GM19238 (cell line): ENCODE results near the gene ZNF346.
"Not testable (repeated sequence)": the region's sequence is repeated elsewhere in the genome, so short reads cannot be mapped to it uniquely, and the experiment has no call there.

Experiments used
- DNase-seq: peaks from one replicate; pipeline ENCODE4 v3.0.0; 2011; ENCODE audit warnings: low spot score; ENCODE audit not compliant: insufficient read length

The ZNF346 gene

DNA sequence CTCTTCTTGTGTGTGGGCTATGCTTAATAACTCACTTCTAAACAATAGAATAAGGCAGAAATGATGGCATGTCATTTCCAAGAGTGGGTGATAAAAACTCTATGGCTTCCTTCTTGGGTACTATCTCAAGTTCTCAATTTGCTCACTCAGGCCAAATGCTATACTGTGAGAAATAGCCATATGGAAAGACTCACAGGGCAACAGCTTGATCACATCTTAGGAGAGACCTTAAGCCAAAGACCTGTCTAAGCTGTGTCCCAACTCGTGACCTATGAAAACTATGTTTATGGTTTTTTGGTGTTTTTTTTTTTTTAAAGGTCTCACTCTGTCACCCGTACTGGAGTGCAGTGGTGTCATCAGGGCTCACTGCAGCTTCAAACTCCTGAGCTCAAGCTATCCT, 13.8 kb upstream of the ZNF346 start:
- no peak for DNase-seq

DNA sequence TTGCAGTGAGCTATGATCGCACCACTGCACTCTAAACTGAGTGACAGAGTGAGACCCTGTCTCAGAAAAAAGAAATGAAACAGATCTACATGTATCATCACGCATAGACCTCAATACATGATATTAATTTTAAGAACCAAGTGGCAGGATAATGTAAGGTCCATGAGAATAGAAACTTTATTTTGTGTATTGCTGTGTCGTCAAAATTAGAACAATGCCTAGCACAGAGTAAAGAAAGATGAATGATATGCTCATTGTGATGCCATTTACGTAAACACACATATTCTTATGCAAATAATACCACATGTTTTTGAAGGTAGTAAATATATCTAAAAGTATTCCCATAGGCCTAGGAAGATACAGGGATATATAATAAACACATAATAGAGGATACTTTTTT, 12.3 kb upstream of the ZNF346 start:
- no peak for DNase-seq

DNA sequence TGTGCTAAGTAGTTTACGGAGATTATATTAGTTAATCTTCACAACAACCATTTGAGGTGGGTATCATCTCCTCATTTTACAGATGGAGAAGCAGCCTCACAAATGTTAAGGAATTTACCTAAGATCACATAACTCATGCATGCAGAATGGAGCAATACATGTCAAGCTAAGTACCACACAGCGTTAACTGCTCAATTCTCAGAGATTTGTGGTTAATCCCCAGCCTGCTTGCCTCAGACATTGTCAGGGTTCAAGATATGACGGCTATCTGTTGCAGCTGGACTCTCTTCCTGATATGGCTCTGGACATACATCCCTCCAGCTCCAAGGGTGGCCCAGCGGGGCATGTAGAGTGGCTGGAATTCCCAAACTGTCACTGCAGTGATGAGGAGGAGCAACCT, 7.3 kb upstream of the ZNF346 start:
- DNase-seq: no peak

DNA sequence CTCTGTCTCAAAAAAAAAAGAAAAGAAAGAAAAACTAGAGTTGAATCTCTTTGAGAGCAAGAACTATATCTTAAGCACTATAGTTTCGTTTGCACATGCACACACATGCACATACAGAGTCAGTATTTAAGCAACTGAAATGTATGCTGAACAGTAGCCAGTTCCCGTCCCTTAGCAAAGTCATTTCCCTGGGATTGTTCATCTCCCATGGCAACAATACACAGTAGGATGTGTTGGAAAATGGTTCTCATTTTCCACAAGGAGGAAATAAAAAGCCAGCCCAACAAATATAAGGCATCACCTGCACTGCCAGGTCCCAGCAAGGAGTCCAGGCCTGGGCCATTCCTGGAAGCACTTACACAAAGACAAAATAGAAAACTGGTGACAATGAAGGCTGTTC, 4.2 kb upstream of the ZNF346 start:
- DNase-seq: no peak

DNA sequence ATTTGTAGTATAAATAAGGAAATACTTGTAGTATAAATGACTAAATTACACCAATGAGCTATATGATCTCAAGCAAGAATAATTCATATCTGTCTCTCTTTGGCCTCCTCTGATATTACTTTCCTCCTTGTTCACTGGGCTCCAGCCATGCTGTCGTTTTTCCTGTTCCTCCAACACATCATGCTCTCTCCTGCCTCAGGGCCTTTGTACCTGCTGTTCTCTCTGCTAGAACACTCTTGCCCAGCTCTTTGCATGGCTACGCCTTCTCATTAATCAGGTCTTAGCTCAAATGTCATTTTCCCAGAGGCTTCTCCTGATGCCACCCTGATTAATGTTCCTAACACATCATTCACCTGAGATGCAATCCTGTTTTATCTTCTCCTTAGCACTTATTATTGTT, 2.5 kb upstream of the ZNF346 start:
- no peak for DNase-seq

DNA sequence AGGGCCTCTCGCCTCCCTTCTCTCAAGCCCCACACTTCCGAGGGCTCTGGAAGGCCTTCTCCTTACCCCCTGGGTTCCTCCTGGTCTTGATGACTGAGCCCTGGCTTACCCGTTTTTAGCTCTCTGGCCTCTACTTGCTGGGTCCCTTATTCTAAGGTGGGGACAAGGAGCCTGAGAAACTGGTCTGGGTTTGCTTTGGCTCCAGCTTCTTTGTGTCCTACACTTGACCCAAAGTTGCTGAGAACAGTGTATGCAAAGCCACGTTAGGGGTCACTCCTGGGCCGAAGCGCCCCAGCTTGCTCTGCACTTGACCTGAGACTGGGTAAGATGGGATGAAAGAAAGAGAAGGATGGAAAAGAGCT, 788 bp downstream of the ZNF346 start:
- no peak for DNase-seq

DNA sequence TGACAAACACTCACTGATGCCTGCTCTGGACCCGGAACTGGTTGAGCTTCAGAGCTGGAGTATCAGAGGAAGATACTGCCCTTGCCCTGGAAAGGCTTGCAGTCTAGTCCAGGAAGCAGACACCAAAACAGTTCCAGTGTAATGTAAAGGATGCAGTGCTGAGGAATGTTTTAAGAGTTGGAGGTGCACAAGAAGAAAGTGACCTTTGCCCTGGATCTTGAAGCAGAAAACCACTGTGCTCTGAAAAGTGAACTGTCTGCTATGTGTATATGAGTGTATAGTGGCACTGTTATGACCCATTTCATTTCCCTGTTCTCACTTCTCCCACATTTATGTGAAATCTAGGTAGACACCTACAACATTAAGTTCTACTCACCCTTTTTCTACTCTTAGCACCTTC, 2.1 kb downstream of the ZNF346 start:
- no peak for DNase-seq

DNA sequence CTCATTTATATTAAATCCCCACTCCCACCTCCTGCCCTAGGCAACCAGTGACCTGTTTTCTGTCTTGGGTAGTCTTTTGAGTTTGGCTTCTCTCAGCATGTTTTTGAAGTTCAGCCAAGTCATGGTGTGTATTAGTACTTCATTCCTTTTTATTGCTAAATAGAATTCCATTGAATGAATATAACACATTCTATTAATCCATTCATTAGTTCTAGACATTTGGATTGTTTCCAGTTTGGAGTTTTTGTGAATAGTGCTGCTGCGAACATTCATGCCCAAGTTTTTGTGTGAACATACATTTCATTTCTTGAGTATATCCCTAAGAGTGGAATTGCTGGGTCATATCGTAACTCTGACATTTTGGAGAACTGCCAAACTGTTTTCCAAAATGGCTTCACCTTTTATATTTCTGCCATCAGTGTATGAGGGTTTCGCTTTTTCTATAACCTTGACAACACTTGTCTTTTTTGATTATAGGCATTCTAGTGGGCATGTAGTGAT, 2.7 kb downstream of the ZNF346 start:
- DNase-seq: no peak

DNA sequence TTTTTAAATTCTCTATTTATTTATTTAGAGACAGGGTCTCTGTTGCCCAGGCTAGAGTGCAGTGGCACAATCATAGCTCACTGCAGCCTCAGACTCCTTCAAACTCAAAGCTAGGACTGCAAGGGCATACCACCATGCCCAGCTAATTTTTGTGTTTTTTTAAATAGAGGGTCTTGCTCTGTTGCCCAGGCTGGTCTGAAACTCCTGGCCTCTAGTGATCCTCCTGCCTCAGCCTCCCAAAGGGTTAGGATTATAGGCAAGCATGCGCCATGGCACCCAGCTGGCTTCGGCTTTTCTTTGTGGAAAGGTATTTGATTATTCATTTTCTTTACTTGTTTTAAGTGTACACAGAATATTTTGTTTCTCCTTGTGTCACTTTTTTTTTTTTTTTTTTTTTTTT, 5.2 kb downstream of the ZNF346 start:
- no peak for DNase-seq

DNA sequence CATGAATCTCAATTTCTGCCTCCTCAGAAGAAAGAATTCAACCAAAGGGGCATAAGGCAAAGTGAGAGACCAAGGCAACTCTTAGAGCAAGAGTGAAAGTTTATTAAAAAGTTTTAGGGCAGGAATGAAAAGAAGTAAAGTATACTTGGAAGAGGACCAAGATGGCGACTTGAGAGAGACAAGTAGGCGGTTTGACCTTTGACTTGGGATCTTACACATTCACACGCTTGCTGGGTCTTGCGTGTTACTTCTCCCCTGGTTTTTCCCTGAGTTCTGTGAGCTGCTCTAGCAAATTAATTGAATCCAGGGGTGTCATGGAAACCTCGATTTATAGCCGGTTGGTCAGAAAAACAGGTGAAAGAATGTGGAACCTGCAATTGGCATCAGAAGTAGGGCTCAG, 7.0 kb downstream of the ZNF346 start:
- DNase-seq: no peak

DNA sequence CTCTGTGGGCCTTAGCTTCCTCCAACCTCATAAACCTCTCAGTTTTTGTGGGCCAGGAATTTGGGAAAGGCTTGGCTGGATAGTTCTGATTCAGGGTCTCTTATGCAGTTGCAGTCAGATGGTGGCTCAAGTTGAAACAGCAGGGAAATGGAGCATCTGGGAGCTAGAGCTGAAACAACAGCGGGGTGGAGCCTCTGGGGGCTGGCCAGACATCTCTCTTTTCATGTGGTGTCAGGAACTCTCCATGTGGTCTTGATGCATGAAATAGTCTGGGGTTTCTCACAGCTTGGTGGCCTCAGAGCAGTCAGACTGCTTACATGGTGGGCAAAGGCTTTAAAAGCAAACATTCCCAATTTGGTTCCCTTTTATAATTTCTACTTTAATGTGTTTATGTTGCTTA, 13.5 kb downstream of the ZNF346 start:
- no peak for DNase-seq

DNA sequence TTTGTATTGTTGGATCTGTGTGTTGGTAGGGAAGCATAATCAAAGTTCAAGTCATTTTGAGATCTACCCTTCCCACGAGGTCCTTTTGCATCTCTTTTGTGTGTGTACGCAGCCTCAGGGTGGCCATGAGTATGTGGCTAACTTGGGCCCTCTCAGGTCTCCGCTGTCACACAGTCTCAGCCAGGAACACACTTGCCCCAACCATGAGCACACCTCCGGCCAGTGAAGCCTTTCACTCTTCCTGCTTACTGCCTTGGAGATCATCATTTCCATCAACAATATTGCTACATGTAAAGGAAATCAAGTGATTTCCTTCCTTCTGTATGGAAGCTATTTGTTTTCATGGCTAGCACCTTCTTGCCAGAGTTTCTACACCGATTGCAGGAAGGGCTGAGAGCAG, 13.9 kb downstream of the ZNF346 start:
- no peak for DNase-seq

DNA sequence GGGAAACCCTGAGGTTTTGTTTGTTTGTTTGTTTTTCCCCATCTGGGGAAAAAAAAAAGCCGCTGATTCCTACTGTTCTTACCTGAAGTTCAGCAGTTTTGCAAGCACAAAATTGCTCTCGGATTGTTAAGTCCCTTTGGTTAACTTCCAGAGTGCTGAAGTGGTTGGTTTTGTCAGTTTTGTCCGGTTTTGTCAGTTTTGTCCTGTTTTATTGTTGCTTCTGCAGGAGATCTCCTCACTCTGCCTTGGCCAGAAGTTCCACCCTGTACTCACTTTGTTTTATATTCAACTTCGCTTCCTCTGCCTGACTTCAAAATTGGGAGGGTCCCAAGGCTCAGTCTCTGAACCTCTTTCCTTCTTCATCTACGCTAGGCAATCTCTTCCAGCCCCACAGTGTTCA, 14.4 kb downstream of the ZNF346 start:
- DNase-seq: no peak

DNA sequence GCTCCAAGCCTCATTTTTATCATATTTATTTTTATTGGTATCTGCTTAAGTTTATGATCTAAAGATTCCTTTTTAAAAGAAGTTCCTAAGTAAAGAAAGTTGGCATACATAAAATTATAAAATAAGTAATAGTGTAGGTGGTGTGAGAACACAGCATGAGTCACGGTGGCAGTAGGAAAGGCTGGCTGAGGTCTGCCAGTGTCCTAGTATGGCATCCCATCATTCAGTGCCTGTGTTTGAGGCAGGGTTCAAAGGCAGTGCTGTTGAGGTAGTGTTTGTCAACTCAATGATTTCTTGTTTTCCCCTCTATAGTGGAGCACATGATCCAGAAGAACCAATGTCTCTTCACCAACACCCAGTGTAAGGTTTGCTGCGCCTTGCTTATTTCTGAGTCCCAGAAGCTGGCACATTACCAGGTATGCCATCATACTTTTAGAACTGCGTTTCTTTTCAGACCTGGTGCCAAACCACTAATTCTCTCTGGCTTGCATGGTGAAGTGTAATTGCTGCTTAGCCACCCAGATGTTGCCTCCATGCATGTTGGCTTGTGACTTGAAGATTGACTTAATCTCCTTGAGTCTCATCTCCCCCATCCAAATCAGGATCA, 18.4 kb downstream of the ZNF346 start:
- DNase-seq: no peak

DNA sequence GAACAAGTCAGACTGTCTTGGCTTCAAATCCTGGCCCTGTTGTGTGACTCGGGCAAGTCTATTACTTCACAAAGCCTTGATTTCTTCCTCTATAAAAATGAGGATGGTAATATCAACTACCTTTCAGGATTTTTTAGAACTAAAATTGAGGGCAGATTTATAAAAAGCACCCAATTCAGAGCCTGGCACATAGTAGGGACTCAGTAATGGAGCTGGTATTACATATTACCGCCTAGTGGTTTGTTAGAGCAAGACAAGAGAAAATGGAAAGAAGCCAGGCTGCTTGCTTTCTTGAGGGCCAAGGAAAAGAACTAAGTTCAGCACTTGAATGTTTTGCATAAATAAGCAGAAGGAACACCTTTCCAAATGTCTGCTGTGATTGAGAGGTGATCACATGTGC, 19.4 kb downstream of the ZNF346 start:
- DNase-seq: no peak

DNA sequence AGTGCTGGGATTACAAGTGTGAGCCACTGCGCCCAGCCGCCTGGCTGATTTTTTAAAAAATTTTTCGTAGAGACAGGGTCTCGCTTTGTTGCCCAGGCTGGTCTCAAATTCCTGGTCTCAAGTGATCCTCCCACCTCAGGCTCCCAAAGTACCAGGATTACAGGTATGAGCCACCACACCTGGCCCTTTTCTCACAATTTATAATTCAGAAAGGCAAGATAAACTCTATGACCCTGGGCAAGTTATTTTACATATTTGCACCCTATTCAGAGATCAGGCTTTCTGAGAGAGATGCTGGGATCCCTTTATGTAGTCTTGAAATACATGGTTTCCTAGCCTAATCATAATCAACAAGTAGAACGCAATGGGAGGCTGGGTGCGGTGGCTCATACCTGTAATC, 20.6 kb downstream of the ZNF346 start:
- no peak for DNase-seq

DNA sequence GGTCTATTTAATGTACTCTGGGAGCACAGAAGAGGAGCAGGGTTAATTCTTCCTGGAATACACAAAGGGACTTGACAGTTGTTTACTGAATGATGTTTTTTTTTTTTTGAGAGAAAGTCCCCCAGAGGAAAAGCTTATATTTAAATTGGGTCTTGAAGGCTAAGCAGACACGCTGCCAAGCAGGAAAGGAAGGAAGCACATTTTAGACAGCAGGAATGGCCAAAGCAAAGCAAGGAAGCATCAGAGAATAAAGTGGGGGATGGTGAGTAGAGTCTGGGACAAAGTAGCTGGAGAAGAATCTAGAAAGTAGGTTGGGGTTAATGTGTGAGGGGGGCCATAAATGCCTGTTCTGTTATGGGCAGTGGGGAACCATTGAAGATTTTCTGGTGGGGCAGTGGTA, 21.5 kb downstream of the ZNF346 start:
- no peak for DNase-seq

DNA sequence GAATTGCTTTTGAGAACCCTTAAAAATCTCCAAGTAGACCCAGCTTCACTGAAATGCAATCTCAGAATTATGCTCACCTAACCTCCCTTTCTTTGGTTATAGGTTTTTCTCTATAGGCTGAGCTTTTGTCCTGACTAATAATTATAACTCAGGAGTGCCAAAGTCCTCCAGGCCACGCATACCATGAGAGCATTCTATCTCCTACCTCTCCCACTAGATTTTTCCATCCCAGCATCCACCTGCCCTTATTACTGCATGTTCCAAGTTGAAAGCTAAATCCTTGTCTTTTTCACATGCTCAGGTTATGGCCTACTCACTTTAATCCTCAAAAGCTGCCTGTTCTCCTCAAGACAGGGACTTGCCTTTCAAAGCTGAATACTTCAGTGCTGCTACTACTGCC, 22.1 kb downstream of the ZNF346 start:
- DNase-seq: no peak

DNA sequence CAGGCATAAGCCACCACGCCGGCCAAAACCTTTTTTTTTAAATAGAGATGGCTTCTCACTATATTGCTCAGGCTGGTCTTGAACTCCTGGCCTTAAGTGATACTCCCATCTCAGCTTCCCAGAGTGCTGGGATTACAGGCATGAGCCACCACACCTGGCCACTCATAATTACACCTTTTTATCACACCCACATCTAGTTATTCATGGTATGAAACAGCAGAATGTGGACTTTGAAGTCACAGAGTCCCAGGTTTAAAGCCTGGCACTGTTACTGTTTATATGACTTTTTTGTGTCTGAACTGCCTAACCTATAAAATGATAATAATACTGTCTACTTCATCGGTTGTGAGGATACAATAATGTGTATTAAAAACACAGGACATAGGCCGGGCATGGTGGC, 23.1 kb downstream of the ZNF346 start:
- DNase-seq: no peak

DNA sequence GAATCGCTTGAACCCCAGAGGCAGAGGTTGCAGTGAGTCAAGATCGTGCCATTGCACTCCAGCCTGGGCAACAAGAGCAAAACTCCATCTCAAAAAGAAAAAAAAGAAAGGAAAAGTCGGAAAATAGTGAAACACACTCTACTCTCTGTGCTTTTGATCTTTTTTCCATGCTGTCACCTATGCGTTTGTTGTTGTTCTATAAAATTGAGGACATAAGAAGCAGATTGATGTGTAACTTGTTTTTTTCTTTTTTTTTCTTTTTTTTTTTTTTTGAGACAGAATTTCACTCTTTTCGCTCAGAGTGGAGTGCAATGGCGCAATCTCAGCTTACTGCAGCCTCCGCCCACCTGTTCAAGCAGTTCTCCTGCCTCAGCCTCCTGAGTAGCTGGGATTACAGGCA, 26.0 kb downstream of the ZNF346 start:
- DNase-seq: not testable (repeated sequence)

DNA sequence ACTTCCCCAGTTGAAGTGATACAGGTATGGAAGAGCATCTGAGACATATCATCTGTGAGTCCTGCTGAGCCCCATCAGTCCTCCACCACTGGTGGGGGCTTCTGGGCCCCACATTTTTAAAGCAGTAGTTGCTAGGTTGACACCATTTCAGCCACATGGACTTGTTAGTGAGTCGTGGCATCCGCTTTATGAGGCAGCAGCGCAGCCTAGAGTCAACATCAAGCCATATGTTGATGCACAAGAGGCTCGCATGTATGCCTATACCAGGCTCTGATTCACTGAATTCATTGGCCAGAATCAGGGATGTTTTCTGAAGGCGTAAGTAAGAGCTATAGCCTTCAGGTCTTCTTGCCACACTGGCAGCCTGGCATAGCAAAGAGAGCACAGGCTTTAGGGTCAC, 26.8 kb downstream of the ZNF346 start:
- DNase-seq: no peak

DNA sequence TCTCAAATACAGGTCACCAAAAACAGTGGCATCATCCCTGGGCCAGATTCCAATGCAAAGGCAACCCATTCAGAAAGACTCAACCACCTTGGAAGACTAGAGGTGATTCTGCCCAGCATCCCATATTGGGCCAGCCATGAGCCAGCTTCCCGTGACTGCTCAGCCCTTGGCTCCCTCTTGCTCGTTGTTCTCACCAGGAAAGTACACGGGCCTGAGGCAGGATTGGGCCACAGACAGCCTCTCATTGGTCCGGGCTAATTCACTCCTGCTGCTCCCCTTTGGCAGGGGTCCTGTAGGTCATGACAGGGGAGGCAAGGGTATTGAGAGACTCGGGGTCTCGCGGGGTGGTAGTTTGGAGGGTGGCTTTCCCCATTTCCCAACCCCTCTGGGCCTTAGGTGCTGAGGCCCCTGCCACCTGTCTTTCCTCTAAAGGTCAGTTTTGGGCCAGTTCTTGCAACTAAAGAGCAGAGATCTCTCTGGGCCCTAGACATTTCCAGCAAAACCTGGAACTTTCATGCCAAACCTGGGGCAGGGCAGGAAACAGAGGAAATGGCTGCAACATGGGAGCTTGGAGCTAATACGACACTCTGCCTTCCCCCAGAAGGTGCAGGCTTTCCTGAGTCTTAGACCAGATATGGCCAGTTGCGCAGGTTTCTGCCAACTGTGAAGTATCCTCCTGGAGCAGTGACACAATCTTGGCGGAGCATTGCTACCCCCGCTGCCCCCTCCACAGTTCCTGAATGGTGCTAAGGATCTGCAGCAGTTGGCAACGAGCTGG, 42.2 kb downstream of the ZNF346 start:
- DNase-seq: no peak

DNA sequence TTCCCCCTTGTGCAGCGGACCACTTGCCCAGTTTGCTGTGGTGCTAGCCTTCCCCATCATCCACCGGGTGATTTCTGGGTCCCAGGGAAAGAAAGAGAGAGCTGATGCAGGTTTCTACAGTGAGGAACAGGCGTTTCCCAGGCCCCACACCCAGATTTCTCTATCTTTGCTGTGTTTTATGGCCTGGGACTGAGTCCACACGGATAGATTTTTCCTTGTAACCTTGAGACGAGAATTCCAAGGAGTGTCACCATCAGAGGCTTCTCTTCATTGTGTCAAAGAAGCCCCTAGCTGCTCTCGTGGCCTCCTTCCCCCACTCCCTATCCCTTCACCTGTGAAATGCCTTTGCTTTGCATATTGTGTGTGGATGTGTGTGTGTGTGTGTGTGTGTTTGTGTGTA, 43.0 kb downstream of the ZNF346 start:
- no peak for DNase-seq
